GM18951 (cell line): ENCODE data around the gene PCK2.
A peak's percentile ranks its signal among the peaks of the same experiment; 100 is the strongest.
"Not testable (repeated sequence)": the region's sequence is repeated elsewhere in the genome, so short reads cannot be mapped to it uniquely, and the experiment has no call there.

Experiments
- POLR2A ChIP-seq: IDR thresholded peaks from 4 replicates; pipeline ENCODE4 v1.6.1; 2011; ENCODE audit warnings: mild to moderate bottlenecking; ENCODE audit not compliant: insufficient read length, insufficient read depth; ENCODE audit errors: extremely low read depth
- in situ Hi-C: fragments of 300-500 bp; cut with MboI; formaldehyde crosslinking; loops from one replicate; pipeline ENCODE4 v1.12.0; 2022; ENCODE audit warnings: low sequenced_read_pairs, mixed read lengths, inconsistent platforms; ENCODE audit not compliant: unreplicated experiment

PCK2 gene

GRCh38 chr14:24098927-24099813 is 5.1 kb downstream of the PCK2 start:
- in situ Hi-C loops = loop anchor here (25.0 kb wide), 1 partner anchor 112 kb away; the partner anchor contains the start of gene DHRS4L2
- no peak for TF ChIP-seq POLR2A

- in situ Hi-C loops = no loop called here
- no peak for TF ChIP-seq POLR2A
Measured at GRCh38 chr14:24100197-24100981, 6.3 kb downstream of the PCK2 start.

- TF ChIP-seq POLR2A = no peak
- in situ Hi-C loops = no loop called here
Measured at GRCh38 chr14:24100982-24101494, 6.9 kb downstream of the PCK2 start.

GRCh38 chr14:24102357-24103048 is 8.4 kb downstream of the PCK2 start:
- in situ Hi-C loops = no loop called here
- TF ChIP-seq POLR2A = no peak

GRCh38 chr14:24103451-24103850 is 9.3 kb downstream of the PCK2 start:
- in situ Hi-C loops = no loop called here
- TF ChIP-seq POLR2A = no peak

GRCh38 chr14:24105609-24106239 is 11.6 kb downstream of the PCK2 start:
- in situ Hi-C loops = not testable (repeated sequence)

GRCh38 chr14:24106672-24107271 is 12.7 kb downstream of the PCK2 start:
- TF ChIP-seq POLR2A = no peak
- in situ Hi-C loops = no loop called here

- no peak for TF ChIP-seq POLR2A
- in situ Hi-C loops = no loop called here
Measured at GRCh38 chr14:24108336-24108874, 14.3 kb downstream of the PCK2 start.

GRCh38 chr14:24110060-24110459 is 15.9 kb downstream of the PCK2 start:
- in situ Hi-C loops = no loop called here
- TF ChIP-seq POLR2A = no peak

GRCh38 chr14:24110523-24110922 is 16.4 kb downstream of the PCK2 start:
- TF ChIP-seq POLR2A = no peak
- in situ Hi-C loops = no loop called here

- in situ Hi-C loops = no loop called here
- no peak for TF ChIP-seq POLR2A
Measured at GRCh38 chr14:24113379-24113800, 19.3 kb downstream of the PCK2 start.

- peak; percentile 73 for TF ChIP-seq POLR2A
- in situ Hi-C loops = no loop called here
Measured at GRCh38 chr14:24113801-24114531, 19.9 kb downstream of the PCK2 start.
